OCI-M2 (cell line): ENCODE measurements around the gene ELMO1.
"Not testable (repeated sequence)": the region's sequence is repeated elsewhere in the genome, so short reads cannot be mapped to it uniquely, and the experiment has no call there.

ENCODE experiments used
- DNase-seq: peaks from one replicate; lab custom pipeline; 2025; ENCODE audit not compliant: unreplicated experiment; lab: John Stamatoyannopoulos, UW

ELMO1 gene

GRCh38 chr7:37150180-37150579 lies 298.5 kb downstream of the ELMO1 start:
- DNase-seq = no peak

GRCh38 chr7:37149773-37150124 lies 298.9 kb downstream of the ELMO1 start:
- no peak for DNase-seq

GRCh38 chr7:37149051-37149772 lies 299.5 kb downstream of the ELMO1 start:
- DNase-seq = no peak

GRCh38 chr7:37145682-37146081 lies 303.0 kb downstream of the ELMO1 start:
- no peak for DNase-seq

GRCh38 chr7:37144423-37144822 lies 304.2 kb downstream of the ELMO1 start:
- no peak for DNase-seq

- DNase-seq = no peak
Observed at GRCh38 chr7:37142958-37143357, 305.7 kb downstream of the ELMO1 start.

- no peak for DNase-seq
Observed at GRCh38 chr7:37141742-37142141, 306.9 kb downstream of the ELMO1 start.

- not testable (repeated sequence) for DNase-seq
Observed at GRCh38 chr7:37133902-37134301, 314.8 kb downstream of the ELMO1 start.

- no peak for DNase-seq
Observed at GRCh38 chr7:37131855-37132254, 316.8 kb downstream of the ELMO1 start.

- no peak for DNase-seq
Observed at GRCh38 chr7:37129035-37129425, 319.6 kb downstream of the ELMO1 start.

- DNase-seq = no peak
Observed at GRCh38 chr7:37128327-37129034, 320.2 kb downstream of the ELMO1 start.

GRCh38 chr7:37119296-37119860 lies 329.3 kb downstream of the ELMO1 start:
- DNase-seq = no peak

- DNase-seq = no peak
Observed at GRCh38 chr7:37118004-37118403, 330.7 kb downstream of the ELMO1 start.

- DNase-seq = no peak
Observed at GRCh38 chr7:37117292-37117691, 331.4 kb downstream of the ELMO1 start.

- DNase-seq = no peak
Observed at GRCh38 chr7:37116093-37116701, 332.5 kb downstream of the ELMO1 start.

- no peak for DNase-seq
Observed at GRCh38 chr7:37113661-37114355, 334.9 kb downstream of the ELMO1 start.

- DNase-seq = no peak
Observed at GRCh38 chr7:37112876-37113275, 335.8 kb downstream of the ELMO1 start.

- no peak for DNase-seq
Observed at GRCh38 chr7:37112218-37112617, 336.4 kb downstream of the ELMO1 start.

- no peak for DNase-seq
Observed at GRCh38 chr7:37111459-37111858, 337.2 kb downstream of the ELMO1 start.

- DNase-seq = no peak
Observed at GRCh38 chr7:37110660-37111424, 337.8 kb downstream of the ELMO1 start.

GRCh38 chr7:37109843-37110242 lies 338.8 kb downstream of the ELMO1 start:
- DNase-seq = no peak
